Measurements from ENCODE around the gene SORCS1.

Gene SORCS1

GRCh38 chr10:106913348-106913747 is 251.2 kb downstream of the SORCS1 start:
- peaks cover 6% of the 10 kb centered on the region for H3K4me1 ChIP-seq (ENCODE audit: control insufficient read depth, insufficient read depth, low read length)
- H3K9me3 ChIP-seq (ENCODE audit: control insufficient read depth, insufficient read depth, low read depth, low read length) = no peaks in the 10 kb centered on the region
- H3K4me3 ChIP-seq (ENCODE audit: low read depth, low read length) = no peak overlapping the region
- no peak overlapping the region for H3K27ac ChIP-seq (ENCODE audit: extremely low read depth, low read depth, low read length)
- CTCF ChIA-PET = interaction anchor here (0.6 to 0.7 kb wide), 2 partner anchors 69 to 206 kb away, joined by 3 to 4 read pairs; no protein-coding TSS in a partner anchor
- POLR2A ChIA-PET = no interaction called here
- TF ChIP-seq, protein P1, sequence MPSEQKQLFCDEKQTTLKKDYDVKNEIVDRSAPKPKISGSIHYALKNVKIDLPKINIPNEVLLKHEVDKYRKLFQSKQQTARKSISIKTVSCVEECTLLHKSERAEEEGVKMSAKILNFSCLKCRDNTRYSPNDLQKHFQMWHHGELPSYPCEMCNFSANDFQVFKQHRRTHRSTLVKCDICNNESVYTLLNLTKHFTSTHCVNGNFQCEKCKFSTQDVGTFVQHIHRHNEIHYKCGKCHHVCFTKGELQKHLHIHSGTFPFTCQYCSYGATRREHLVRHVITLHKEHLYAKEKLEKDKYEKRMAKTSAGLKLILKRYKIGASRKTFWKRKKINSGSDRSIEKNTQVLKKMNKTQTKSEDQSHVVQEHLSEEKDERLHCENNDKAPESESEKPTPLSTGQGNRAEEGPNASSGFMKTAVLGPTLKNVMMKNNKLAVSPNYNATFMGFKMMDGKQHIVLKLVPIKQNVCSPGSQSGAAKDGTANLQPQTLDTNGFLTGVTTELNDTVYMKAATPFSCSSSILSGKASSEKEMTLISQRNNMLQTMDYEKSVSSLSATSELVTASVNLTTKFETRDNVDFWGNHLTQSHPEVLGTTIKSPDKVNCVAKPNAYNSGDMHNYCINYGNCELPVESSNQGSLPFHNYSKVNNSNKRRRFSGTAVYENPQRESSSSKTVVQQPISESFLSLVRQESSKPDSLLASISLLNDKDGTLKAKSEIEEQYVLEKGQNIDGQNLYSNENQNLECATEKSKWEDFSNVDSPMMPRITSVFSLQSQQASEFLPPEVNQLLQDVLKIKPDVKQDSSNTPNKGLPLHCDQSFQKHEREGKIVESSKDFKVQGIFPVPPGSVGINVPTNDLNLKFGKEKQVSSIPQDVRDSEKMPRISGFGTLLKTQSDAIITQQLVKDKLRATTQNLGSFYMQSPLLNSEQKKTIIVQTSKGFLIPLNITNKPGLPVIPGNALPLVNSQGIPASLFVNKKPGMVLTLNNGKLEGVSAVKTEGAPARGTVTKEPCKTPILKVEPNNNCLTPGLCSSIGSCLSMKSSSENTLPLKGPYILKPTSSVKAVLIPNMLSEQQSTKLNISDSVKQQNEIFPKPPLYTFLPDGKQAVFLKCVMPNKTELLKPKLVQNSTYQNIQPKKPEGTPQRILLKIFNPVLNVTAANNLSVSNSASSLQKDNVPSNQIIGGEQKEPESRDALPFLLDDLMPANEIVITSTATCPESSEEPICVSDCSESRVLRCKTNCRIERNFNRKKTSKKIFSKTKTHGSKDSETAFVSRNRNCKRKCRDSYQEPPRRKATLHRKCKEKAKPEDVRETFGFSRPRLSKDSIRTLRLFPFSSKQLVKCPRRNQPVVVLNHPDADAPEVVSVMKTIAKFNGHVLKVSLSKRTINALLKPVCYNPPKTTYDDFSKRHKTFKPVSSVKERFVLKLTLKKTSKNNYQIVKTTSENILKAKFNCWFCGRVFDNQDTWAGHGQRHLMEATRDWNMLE (tag by site-specific recombination; conservative IDR thresholded peaks at IDR 0.05; ENCODE audit: low read depth) = no peak
- TF ChIP-seq ZSCAN4 (tag by site-specific recombination; IDR thresholded peaks at IDR 0.05) (no peak), ZNF645 (tag by site-specific recombination; IDR thresholded peaks at IDR 0.05) (no peak), ZBTB10 (tag by site-specific recombination; IDR thresholded peaks at IDR 0.05) (no peak), SCRT2 (tag by site-specific recombination; IDR thresholded peaks at IDR 0.05) (no peak), ZNF777 (tag by site-specific recombination; IDR thresholded peaks at IDR 0.05; ENCODE audit: borderline replicate concordance) (no peak), ZNF324 (tag by site-specific recombination; IDR thresholded peaks at IDR 0.05) (no peak), ZNF776 (tag by site-specific recombination; IDR thresholded peaks at IDR 0.05; ENCODE audit: borderline replicate concordance) (no peak)
- H3K36me3 ChIP-seq (ENCODE audit: control insufficient read depth in 2 of 2, insufficient read depth in 1 of 2, low read length in 2 of 2) = no peaks in the 10 kb centered on the region

DNA sequence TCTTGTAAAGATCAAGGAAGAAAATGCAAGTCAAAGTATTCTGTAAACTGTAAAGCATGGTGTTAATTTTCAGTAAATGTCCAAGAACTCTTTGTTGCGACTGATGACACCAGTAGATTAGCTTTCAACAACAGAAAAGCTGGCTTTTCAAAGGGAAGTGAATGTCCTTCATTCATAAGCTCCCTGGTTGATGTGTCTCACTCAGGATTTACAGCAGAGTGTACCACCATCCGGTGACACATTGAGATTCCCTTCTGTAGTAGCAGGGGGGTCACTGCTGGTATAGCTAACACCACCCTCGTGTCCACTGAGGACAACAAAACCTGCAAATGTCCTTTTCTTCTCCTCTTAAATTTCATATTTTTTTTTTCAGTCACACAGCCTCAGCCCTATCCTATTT is 253.4 kb downstream of the SORCS1 start:
- no peaks in the 10 kb centered on the region for H3K36me3 ChIP-seq (ENCODE audit: control insufficient read depth in 2 of 2, insufficient read depth in 1 of 2, low read length in 2 of 2)
- CTCF ChIA-PET = no interaction called here
- no peak overlapping the region for H3K27ac ChIP-seq (ENCODE audit: extremely low read depth, low read depth, low read length)
- H3K4me1 ChIP-seq (ENCODE audit: control insufficient read depth, insufficient read depth, low read length) = no peaks in the 10 kb centered on the region
- H3K4me3 ChIP-seq (ENCODE audit: low read depth, low read length) = no peak overlapping the region
- H3K9me3 ChIP-seq (ENCODE audit: control insufficient read depth, insufficient read depth, low read depth, low read length) = no peaks in the 10 kb centered on the region
- POLR2A ChIA-PET = no interaction called here
- TF ChIP-seq ZEB2 (tag by site-specific recombination; IDR thresholded peaks at IDR 0.05) (no peak), ZNF133 (tag by site-specific recombination; IDR thresholded peaks at IDR 0.05) (no peak), ZNF174 (tag by site-specific recombination; IDR thresholded peaks at IDR 0.05) (no peak), ZNF132 (tag by site-specific recombination; IDR thresholded peaks at IDR 0.05; ENCODE audit: borderline replicate concordance) (no peak), ZNF148 (tag by site-specific recombination; IDR thresholded peaks at IDR 0.05; ENCODE audit: borderline replicate concordance) (no peak), GLIS2 (tag by site-specific recombination; IDR thresholded peaks at IDR 0.05) (no peak), GLI2 (tag by site-specific recombination; IDR thresholded peaks at IDR 0.05; ENCODE audit: borderline replicate concordance, low read depth) (no peak), ZNF37A (tag by site-specific recombination; IDR thresholded peaks at IDR 0.05) (no peak), KLF9 (tag by site-specific recombination; IDR thresholded peaks at IDR 0.05; ENCODE audit: low read depth) (no peak), ZNF747 (tag by site-specific recombination; IDR thresholded peaks at IDR 0.05) (no peak), ZNF184 (tag by site-specific recombination; IDR thresholded peaks at IDR 0.05) (no peak), ZFP69B (tag by site-specific recombination; IDR thresholded peaks at IDR 0.05) (no peak)
- TF ChIP-seq, protein P2, sequence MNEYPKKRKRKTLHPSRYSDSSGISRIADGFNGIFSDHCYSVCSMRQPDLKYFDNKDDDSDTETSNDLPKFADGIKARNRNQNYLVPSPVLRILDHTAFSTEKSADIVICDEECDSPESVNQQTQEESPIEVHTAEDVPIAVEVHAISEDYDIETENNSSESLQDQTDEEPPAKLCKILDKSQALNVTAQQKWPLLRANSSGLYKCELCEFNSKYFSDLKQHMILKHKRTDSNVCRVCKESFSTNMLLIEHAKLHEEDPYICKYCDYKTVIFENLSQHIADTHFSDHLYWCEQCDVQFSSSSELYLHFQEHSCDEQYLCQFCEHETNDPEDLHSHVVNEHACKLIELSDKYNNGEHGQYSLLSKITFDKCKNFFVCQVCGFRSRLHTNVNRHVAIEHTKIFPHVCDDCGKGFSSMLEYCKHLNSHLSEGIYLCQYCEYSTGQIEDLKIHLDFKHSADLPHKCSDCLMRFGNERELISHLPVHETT (tag by site-specific recombination; IDR thresholded peaks at IDR 0.05) = no peak

Data from HEK293 (cell line).